HCT116 (cell line): ENCODE measurements around the gene TSSK6. TPM values are rescaled to one million over a fixed set of nuclear protein-coding genes. Genes with fewer than 3 reads are reported as not detected.

Experiments
- ATAC-seq: fragments of 200-7000 bp; cut with Tn5 transposase; 2 replicates; pipeline ENCODE4 v1.9.1; 2020; ENCODE audit warnings: mild to moderate bottlenecking, moderate library complexity
- BruUV-seq: library from RNA; stranded (reverse); fragments of 400-500 nt; replicated peaks from 2 replicates; lab custom pipeline; 2021; lab: Mats Ljungman, UMichigan
- CTCF ChIA-PET: fragments of 300-600 bp; sonication (Branson Sonifier 250); formaldehyde crosslinking; loops from one replicate; lab custom pipeline; 2021; ENCODE audit warnings: antibody characterized with exemption; lab: Charles Lee
- POLR2A ChIA-PET: fragments of 300-600, 350-600 bp; sonication (Branson Sonifier 250); formaldehyde crosslinking; loops from one replicate; lab custom pipeline; 2021; ENCODE audit warnings: antibody characterized with exemption; lab: Charles Lee
- RAD21 ChIA-PET, 2 experiments: fragments of 300-600 bp; sonication (Branson Sonifier 250); formaldehyde crosslinking; loops; one replicate each; lab custom pipeline; 2023; ENCODE audit warnings: low total read pairs in 2 of 2; ENCODE audit not compliant: uncharacterized antibody in 2 of 2, unreplicated experiment in 2 of 2, low non-redundant PET in 1 of 2; lab: Charles Lee
- DNase-seq: peaks from one replicate; pipeline ENCODE4 v3.0.0-alpha.2; 2010; ENCODE audit warnings: low read depth, low spot score
- H2AFZ ChIP-seq: fragments of 200-600 bp; shearing (Covaris generic), sonication (generic); 2 replicates; pipeline ENCODE4 v1.6.1; 2017; ENCODE audit warnings: low read depth, mixed run types, mixed read lengths, antibody characterized with exemption, low read length; ENCODE audit not compliant: poor library complexity, severe bottlenecking
- H3K27ac ChIP-seq: 2 replicates; pipeline ENCODE4 v1.5.1; 2012; ENCODE audit warnings: low read depth, low read length
- H3K27me3 ChIP-seq: fragments of 200-600 bp; sonication (generic); 2 replicates; pipeline ENCODE4 v1.6.1; 2016; ENCODE audit warnings: mixed run types, low read length, mixed read lengths; ENCODE audit not compliant: insufficient read depth
- H3K36me3 ChIP-seq, 2 experiments: fragments of 200-500 bp in 1 of 2; fragments of 200-600 bp in 1 of 2; sonication (Bioruptor generic) in 1 of 2; sonication (generic) in 1 of 2; 2 replicates each; pipeline versions ENCODE4 v1.5.1 to v1.6.1; 2014 to 2016; ENCODE audit warnings: low read length in 2 of 2, inconsistent platforms in 1 of 2, mixed read lengths in 1 of 2, mixed run types in 1 of 2; ENCODE audit not compliant: insufficient read depth in 2 of 2, control insufficient read depth in 1 of 2
- H3K4me1 ChIP-seq, 2 experiments: fragments of 200-600 bp in 1 of 2; sonication (generic) in 1 of 2; 2 replicates each; pipeline versions ENCODE4 v1.5.1 to v1.6.1; 2012 to 2017; ENCODE audit warnings: low read length in 2 of 2, inconsistent platforms in 1 of 2, mild to moderate bottlenecking in 1 of 2, mixed read lengths in 1 of 2, mixed run types in 1 of 2, moderate library complexity in 1 of 2; ENCODE audit not compliant: insufficient read depth in 2 of 2, control insufficient read depth in 1 of 2
- H3K4me2 ChIP-seq: fragments of 200-600 bp; sonication (generic); 2 replicates; pipeline ENCODE4 v1.6.1; 2017; ENCODE audit warnings: mixed run types, low read length, mixed read lengths
- H3K4me3 ChIP-seq, 2 experiments: fragments of 200-600 bp in 1 of 2; sonication (generic) in 1 of 2; replicated peaks in 1 of 2; 2 replicates each; pipeline ENCODE4 v1.5.1; 2011 to 2016; ENCODE audit warnings: low read length in 2 of 2, control low read depth in 1 of 2, low read depth in 1 of 2, mild to moderate bottlenecking in 1 of 2, mixed read lengths in 1 of 2, mixed run types in 1 of 2
- H3K79me2 ChIP-seq: fragments of 200-600 bp; sonication (generic); 2 replicates; pipeline ENCODE4 v1.6.1; 2017; ENCODE audit warnings: mild to moderate bottlenecking, mixed run types, low read length, moderate library complexity, mixed read lengths; ENCODE audit not compliant: insufficient read depth
- H3K9ac ChIP-seq: fragments of 200-600 bp; sonication (generic); 2 replicates; pipeline ENCODE4 v1.6.1; 2016; ENCODE audit warnings: low read length, mixed read lengths
- H3K9me2 ChIP-seq: fragments of 200-600 bp; sonication (generic), shearing (Covaris generic); 2 replicates; pipeline ENCODE4 v1.6.1; 2017; ENCODE audit warnings: mixed run types, mild to moderate bottlenecking, moderate library complexity; ENCODE audit not compliant: insufficient read depth
- H3K9me3 ChIP-seq, 2 experiments: fragments of 200-500 bp in 1 of 2; fragments of 200-600 bp in 1 of 2; sonication (Bioruptor generic) in 1 of 2; sonication (generic) in 1 of 2; 2 replicates each; pipeline ENCODE4 v1.6.1; 2014 to 2017; ENCODE audit warnings: low read length in 2 of 2, mixed read lengths in 2 of 2, inconsistent platforms in 1 of 2, low read depth in 1 of 2, mild to moderate bottlenecking in 1 of 2, mixed run types in 1 of 2, moderate library complexity in 1 of 2; ENCODE audit not compliant: control insufficient read depth in 1 of 2, insufficient read depth in 1 of 2
- H4K20me1 ChIP-seq: fragments of 200-600 bp; sonication (generic), shearing (Covaris generic); 2 replicates; pipeline ENCODE4 v1.6.1; 2017; ENCODE audit warnings: mixed run types, mild to moderate bottlenecking, moderate library complexity; ENCODE audit not compliant: insufficient read depth
- CEBPB ChIP-seq: IDR thresholded peaks from 2 replicates; pipeline ENCODE4 v1.6.1; 2012; ENCODE audit warnings: low read depth
- ELF1 ChIP-seq: IDR thresholded peaks from 2 replicates; pipeline ENCODE4 v1.6.1; 2012; ENCODE audit warnings: low read depth, borderline replicate concordance
- EZH2 ChIP-seq: fragments of 200-600 bp; sonication (generic); IDR thresholded peaks from 2 replicates; pipeline ENCODE4 v1.6.1; 2017; ENCODE audit warnings: antibody characterized with exemption, mixed run types
- EZH2phosphoT487 ChIP-seq: fragments of 200-600 bp; IDR thresholded peaks from 2 replicates; pipeline ENCODE4 v1.6.1; 2018; ENCODE audit warnings: antibody characterized with exemption, borderline replicate concordance
- POLR2A ChIP-seq: IDR thresholded peaks from 2 replicates; pipeline ENCODE4 v1.7.0; 2011; ENCODE audit warnings: borderline replicate concordance; ENCODE audit not compliant: insufficient read depth, insufficient read length; ENCODE audit errors: extremely low read depth
- POLR2AphosphoS5 ChIP-seq: IDR thresholded peaks from 2 replicates; pipeline ENCODE4 v1.6.1; 2011; ENCODE audit warnings: mild to moderate bottlenecking, low read depth, low read length, moderate library complexity
- RAD21 ChIP-seq: IDR thresholded peaks from 2 replicates; pipeline ENCODE4 v1.6.1; 2012; ENCODE audit warnings: low read depth, mild to moderate bottlenecking
- SIN3A ChIP-seq: IDR thresholded peaks from 2 replicates; pipeline ENCODE4 v1.6.1; 2012; ENCODE audit warnings: low read depth
- TCF7L2 ChIP-seq: IDR thresholded peaks from 2 replicates; pipeline ENCODE4 v1.7.0; 2011; ENCODE audit warnings: borderline replicate concordance, inconsistent platforms; ENCODE audit not compliant: insufficient read depth, insufficient read length; ENCODE audit errors: extremely low read depth
- ZNF274 ChIP-seq: fragments of 200-500 bp; sonication (Bioruptor generic); IDR thresholded peaks from 2 replicates; pipeline ENCODE4 v1.6.1; 2014; ENCODE audit warnings: mild to moderate bottlenecking, low read depth, low read length, inconsistent platforms
- intact Hi-C: fragments of 100-400 bp; cut with micrococcal nuclease; formaldehyde crosslinking; loops from 2 replicates; pipeline ENCODE4 v1.10.0; 2022
- total RNA-seq: library from RNA; stranded (reverse); gene quantifications from one replicate; pipeline ENCODE4 v1.2.1, GENCODE V29; 2021; ENCODE audit not compliant: unreplicated experiment
- TF ChIP-seq, protein P1 (sequence below), 3 experiments: fragments of 200-600 bp in 1 of 3; sonication (generic) in 1 of 3; IDR thresholded peaks in 2 of 3; conservative IDR thresholded peaks in 1 of 3; 2 replicates each; pipeline ENCODE4 v1.5.1; 2012 to 2017; ENCODE audit warnings: low read depth in 2 of 3, low read length in 2 of 3, antibody characterized with exemption in 1 of 3, borderline replicate concordance in 1 of 3, control low read depth in 1 of 3, mild to moderate bottlenecking in 1 of 3, mixed read lengths in 1 of 3, mixed run types in 1 of 3, moderate library complexity in 1 of 3; ENCODE audit not compliant: insufficient read depth in 1 of 3
- TF ChIP-seq, protein P2 (sequence below): IDR thresholded peaks from 2 replicates; pipeline ENCODE4 v1.6.1; 2012; ENCODE audit warnings: low read depth
- TF ChIP-seq, protein P3 (sequence below): IDR thresholded peaks from 2 replicates; pipeline ENCODE4 v1.6.1; 2011; ENCODE audit warnings: mild to moderate bottlenecking, low read length, moderate library complexity; ENCODE audit not compliant: insufficient replicate concordance; ENCODE audit errors: extremely low read depth
- TF ChIP-seq, protein P4 (sequence below): IDR thresholded peaks from 2 replicates; pipeline ENCODE4 v1.6.1; 2012

The TSSK6 gene
- total RNA-seq, 1 experiment from 2014 or later: 4.1 TPM

DNA sequence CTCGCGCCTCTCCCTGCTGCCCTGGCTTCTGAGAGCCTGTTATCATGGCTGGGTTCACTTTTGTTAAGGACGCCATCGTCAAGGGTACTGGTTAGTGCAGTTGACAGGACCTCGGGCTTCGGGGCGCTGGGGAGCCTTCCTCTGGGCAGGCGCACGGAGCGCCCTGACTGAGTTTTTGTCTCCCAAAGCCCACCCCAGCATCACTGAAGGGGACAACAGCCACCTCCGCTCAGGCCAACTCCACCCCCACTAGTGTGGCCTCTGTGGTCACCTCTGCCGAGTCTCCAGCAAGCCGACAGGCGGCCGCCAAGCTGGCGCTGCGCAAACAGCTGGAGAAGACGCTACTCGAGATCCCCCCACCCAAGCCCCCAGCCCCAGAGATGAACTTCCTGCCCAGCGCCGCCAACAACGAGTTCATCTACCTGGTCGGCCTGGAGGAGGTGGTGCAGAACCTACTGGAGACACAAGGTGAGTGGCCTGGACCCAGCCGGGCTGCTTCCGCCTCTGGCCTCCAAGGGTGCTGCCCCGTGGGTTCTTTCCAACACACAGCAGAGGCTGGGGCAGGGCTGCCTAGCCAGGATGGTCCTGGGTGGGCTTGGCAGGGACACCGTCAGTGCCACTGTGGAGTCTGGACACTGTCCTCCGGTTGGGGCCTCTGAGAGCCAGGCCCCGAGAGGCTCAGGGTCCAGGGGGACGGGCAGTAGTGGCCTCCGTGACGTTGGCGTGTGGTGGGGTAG lies 16.9 kb downstream of the TSSK6 start (continued):
- TF ChIP-seq EZH2 (no peak), ZNF274 (no peak), POLR2A (no peak)
- TF ChIP-seq, all 23 proteins: peak for 0

DNA sequence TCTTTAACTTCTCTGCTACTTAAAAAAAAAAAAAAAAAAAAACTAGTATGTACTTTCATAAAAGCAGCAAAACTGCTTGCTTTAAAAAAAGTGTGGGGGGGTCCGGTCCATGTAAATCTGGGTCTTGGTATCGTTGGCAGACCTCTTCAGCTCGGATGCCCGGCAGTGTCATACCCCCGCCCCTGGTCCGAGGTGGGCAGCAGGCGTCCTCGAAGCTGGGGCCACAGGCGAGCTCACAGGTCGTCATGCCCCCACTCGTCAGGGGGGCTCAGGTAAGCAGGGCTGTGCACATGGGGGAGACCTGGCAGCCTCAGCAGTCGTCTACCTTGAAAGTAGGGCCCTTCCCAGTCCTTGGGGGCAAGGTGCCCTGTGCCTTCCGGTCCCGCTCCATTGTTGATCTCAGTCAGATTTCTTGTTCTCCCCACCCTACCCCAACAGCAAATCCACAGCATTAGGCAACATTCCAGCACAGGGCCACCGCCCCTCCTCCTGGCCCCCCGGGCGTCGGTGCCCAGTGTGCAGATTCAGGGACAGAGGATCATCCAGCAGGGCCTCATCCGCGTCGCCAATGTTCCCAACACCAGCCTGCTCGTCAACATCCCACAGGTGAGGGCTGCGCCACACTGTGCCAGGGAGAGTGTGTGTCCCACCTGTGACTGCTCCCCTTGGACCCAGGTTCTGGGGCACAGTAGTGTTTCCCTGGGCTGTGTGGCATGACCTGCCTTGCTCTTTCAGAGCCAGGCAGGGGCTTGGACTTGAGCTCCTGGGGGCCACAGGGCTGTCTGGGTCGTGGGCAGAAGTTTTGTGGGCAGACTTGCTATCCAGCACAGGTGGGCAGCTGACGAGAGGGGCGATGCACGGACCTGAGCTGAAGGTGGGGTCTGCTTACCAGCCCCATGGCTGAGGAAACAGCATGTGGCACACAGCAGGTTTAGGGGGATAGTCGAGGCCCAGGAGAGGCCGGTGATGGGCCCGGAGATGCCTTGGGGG lies 19.4 kb downstream of the TSSK6 start:
- RAD21 ChIA-PET: no interaction called here
- H3K36me3 ChIP-seq: peaks cover 23 to 44% of the 10 kb centered on the region in 2 experiments; a peak in 3 of 4 replicates
- ATAC-seq (no peak), DNase-seq (no peak)
- no peaks in the 10 kb centered on the region for H3K9me2 ChIP-seq
- H4K20me1 ChIP-seq: no peaks in the 10 kb centered on the region
- no peak overlapping the region for H3K4me3 ChIP-seq
- no peak overlapping the region for H3K27ac ChIP-seq
- no peaks in the 10 kb centered on the region for H3K4me1 ChIP-seq
- H2AFZ ChIP-seq: no peak overlapping the region
- TF ChIP-seq SIN3A: no peak
- TF ChIP-seq ELF1: no peak
- TF ChIP-seq, protein P1, sequence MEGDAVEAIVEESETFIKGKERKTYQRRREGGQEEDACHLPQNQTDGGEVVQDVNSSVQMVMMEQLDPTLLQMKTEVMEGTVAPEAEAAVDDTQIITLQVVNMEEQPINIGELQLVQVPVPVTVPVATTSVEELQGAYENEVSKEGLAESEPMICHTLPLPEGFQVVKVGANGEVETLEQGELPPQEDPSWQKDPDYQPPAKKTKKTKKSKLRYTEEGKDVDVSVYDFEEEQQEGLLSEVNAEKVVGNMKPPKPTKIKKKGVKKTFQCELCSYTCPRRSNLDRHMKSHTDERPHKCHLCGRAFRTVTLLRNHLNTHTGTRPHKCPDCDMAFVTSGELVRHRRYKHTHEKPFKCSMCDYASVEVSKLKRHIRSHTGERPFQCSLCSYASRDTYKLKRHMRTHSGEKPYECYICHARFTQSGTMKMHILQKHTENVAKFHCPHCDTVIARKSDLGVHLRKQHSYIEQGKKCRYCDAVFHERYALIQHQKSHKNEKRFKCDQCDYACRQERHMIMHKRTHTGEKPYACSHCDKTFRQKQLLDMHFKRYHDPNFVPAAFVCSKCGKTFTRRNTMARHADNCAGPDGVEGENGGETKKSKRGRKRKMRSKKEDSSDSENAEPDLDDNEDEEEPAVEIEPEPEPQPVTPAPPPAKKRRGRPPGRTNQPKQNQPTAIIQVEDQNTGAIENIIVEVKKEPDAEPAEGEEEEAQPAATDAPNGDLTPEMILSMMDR (IDR thresholded peaks at IDR 0.05 in 2 of 3, conservative IDR thresholded peaks at IDR 0.05 in 1 of 3; ENCODE audit: borderline replicate concordance in 1 of 3, insufficient read depth in 1 of 3, low read depth in 2 of 3, low read length in 2 of 3): no peak
- TF ChIP-seq TCF7L2: no peak
- no peak for TF ChIP-seq RAD21
- TF ChIP-seq EZH2phosphoT487: no peak
- TF ChIP-seq, protein P2, sequence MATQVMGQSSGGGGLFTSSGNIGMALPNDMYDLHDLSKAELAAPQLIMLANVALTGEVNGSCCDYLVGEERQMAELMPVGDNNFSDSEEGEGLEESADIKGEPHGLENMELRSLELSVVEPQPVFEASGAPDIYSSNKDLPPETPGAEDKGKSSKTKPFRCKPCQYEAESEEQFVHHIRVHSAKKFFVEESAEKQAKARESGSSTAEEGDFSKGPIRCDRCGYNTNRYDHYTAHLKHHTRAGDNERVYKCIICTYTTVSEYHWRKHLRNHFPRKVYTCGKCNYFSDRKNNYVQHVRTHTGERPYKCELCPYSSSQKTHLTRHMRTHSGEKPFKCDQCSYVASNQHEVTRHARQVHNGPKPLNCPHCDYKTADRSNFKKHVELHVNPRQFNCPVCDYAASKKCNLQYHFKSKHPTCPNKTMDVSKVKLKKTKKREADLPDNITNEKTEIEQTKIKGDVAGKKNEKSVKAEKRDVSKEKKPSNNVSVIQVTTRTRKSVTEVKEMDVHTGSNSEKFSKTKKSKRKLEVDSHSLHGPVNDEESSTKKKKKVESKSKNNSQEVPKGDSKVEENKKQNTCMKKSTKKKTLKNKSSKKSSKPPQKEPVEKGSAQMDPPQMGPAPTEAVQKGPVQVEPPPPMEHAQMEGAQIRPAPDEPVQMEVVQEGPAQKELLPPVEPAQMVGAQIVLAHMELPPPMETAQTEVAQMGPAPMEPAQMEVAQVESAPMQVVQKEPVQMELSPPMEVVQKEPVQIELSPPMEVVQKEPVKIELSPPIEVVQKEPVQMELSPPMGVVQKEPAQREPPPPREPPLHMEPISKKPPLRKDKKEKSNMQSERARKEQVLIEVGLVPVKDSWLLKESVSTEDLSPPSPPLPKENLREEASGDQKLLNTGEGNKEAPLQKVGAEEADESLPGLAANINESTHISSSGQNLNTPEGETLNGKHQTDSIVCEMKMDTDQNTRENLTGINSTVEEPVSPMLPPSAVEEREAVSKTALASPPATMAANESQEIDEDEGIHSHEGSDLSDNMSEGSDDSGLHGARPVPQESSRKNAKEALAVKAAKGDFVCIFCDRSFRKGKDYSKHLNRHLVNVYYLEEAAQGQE: no peak
- TF ChIP-seq POLR2AphosphoS5: no peak
- TF ChIP-seq CEBPB: no peak
- TF ChIP-seq, protein P3, sequence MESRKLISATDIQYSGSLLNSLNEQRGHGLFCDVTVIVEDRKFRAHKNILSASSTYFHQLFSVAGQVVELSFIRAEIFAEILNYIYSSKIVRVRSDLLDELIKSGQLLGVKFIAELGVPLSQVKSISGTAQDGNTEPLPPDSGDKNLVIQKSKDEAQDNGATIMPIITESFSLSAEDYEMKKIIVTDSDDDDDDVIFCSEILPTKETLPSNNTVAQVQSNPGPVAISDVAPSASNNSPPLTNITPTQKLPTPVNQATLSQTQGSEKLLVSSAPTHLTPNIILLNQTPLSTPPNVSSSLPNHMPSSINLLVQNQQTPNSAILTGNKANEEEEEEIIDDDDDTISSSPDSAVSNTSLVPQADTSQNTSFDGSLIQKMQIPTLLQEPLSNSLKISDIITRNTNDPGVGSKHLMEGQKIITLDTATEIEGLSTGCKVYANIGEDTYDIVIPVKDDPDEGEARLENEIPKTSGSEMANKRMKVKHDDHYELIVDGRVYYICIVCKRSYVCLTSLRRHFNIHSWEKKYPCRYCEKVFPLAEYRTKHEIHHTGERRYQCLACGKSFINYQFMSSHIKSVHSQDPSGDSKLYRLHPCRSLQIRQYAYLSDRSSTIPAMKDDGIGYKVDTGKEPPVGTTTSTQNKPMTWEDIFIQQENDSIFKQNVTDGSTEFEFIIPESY: no peak
- TF ChIP-seq, protein P4, sequence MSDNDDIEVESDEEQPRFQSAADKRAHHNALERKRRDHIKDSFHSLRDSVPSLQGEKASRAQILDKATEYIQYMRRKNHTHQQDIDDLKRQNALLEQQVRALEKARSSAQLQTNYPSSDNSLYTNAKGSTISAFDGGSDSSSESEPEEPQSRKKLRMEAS: no peak
- no peaks in the 10 kb centered on the region for H3K9me3 ChIP-seq
- no TSS peak for BruUV-seq
- H3K27me3 ChIP-seq: no peaks in the 10 kb centered on the region
- intact Hi-C loops: no loop called here
- CTCF ChIA-PET: no interaction called here
- POLR2A ChIA-PET: no interaction called here
- H3K9ac ChIP-seq: no peak overlapping the region
- no peak overlapping the region for H3K4me2 ChIP-seq
- peaks cover 58% of the 10 kb centered on the region for H3K79me2 ChIP-seq
